Right kidney (tissue), 1 donor: ENCODE measurements around the gene IFI35.
"Not testable (repeated sequence)": the region's sequence is repeated elsewhere in the genome, so short reads cannot be mapped to it uniquely, and the experiment has no call there.

ENCODE experiments used
- DNase-seq: peaks from one replicate; pipeline ENCODE4 v3.0.0-alpha.2; 2016

Gene IFI35

DNA sequence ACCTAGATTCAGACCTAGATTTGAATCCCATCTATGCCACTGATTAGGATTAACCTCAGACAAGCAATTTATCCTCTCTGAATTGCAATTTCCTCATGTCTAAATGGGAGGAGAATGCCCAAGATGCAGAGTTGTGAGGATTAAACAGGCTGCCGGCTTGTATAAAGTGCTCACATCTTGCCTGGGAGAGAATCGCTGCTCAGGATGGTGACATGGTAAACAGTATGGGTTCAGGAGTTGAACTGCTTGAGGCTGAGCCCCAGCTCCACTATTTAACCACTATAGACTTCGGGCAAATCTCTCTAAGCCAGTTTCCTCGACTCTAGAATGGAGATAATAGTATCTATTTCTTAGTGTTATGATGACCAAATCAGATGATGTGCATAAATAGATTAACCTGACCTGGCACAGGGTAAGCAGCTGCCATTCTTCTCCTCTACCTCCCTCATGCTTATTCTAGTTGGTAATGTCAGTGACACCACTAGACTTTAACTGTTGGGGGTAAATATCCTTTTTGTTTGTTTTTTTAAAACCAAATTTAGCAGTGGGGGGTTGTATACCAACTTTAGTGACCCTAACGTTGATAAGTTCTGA lies 9.1 kb upstream of the IFI35 start:
- DNase-seq, result no peak

DNA sequence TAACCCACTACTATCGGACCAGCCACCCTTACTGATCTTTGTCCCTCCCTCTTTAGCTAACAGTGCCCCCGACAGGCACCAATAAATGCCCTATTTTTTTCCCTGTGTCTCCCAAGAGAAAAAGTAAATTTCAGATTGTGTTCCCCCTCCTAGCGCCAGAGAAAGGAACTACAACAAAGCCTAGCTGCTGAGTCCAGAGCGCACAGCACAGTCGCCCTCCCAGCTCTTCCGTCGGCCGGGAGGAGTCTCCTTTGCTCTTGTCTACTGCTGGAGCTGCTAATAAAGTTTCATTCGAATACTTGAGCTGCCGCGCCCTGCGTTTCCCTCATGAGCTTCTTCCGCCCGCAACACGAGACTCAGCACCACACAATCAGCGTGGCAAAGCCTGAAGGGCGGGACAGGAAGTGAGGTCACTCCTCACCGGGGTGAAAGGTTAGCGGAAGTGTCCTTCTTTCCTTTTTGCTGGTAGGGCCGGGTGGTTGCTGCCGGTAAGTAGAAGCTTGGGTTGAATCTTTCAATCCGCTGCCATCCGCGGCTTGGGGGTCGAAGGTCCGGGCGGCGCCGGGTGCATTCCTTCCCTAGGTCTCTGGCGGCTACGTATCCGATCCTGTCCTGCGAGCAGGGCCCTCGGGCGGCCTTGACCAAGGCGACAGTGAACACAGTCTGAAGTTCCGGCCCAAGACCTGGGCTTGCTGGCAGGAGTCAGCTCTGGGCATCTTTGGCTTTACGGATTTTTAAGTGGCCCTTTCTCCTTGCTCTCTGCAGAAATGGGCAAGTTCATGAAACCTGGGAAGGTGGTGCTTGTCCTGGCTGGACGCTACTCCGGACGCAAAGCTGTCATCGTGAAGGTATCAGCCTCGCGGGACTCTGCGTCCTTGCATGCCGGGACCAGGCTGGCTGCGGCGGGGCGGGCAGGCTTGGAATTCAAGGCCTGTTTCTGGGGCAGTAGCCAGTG lies 8.3 kb upstream of the IFI35 start, which contains the start of gene RPL27:
Gene RPL27 (plus strand): TSS at position 436 of the 955 bp plus-strand sequence. CDS start 332 bp downstream, at position 768.
- peak; percentile 96 for DNase-seq

DNA sequence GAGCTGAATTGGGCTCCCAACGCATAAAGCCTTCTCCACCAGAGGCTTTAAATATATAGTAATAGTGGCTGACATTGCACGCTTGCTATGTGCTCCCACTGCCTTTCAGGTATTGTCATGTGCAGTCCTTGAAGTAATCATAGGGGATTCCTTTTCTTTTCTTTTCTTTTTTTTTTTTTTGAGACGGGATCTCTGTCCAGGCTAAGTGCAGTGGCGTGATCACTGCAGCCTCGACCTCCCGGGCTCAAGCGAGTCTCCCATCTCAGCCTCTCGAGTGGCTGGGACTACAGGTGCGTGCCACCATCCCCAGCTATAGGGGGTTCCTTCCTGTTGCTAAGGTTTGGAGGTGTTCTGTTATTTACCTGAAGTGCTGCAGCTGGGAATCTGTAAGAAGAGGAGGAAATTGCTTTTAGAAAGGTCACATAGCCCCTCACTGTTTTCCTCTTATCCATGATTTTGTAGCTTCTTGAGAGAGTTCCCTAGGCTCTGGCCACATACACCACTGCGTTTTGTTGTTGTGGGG lies 7.5 kb upstream of the IFI35 start:
- no peak for DNase-seq

DNA sequence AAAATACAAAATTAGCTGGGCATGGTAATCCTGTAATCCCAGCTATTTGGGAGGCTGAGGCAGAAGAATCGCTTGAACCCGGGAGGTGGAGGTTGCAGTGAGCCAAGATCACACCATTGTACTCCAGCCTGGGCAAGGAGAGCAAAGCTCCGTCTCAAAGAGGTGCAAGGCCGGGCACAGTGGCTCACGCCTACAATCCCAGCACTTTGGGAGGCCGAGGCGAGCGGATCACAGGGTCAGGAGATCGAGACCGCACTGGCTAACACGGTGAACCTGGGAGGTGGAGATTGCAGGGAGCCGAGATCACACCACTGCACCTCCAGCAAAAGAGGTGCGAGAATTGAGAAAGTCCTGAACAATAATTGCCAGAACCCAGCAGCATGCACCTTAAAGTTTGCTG lies 5.7 kb upstream of the IFI35 start:
- DNase-seq, result not testable (repeated sequence)

DNA sequence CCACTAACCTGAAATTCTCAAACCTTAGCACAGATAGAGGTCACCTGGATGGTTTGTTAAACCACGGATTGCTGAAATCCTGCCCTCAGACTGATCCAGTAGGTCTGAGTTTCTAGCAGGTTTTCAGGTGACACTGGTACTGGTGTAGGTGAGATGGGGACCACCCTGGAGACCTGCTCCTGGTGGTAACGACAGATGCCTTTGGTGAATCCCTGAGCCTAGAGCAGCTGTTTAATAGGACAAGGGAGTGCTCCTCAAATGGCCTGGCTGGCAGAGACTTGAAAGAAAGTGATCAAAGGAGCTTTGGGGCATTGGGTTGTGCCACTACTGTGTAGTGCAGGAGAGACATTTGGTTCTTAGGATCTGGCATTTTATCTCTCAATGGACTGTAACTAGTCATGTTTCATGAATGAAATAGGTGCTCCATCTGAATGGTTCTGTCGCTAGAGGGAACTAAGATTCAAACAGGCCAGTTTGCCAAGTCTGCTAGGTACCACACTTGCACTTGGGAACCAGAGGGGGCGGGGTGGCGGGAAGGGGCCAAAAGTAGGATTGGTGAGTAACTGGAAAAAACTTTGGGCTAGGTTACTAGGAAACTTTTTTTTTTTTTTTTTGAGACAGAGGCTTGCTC lies 2.9 kb upstream of the IFI35 start:
- no peak for DNase-seq

DNA sequence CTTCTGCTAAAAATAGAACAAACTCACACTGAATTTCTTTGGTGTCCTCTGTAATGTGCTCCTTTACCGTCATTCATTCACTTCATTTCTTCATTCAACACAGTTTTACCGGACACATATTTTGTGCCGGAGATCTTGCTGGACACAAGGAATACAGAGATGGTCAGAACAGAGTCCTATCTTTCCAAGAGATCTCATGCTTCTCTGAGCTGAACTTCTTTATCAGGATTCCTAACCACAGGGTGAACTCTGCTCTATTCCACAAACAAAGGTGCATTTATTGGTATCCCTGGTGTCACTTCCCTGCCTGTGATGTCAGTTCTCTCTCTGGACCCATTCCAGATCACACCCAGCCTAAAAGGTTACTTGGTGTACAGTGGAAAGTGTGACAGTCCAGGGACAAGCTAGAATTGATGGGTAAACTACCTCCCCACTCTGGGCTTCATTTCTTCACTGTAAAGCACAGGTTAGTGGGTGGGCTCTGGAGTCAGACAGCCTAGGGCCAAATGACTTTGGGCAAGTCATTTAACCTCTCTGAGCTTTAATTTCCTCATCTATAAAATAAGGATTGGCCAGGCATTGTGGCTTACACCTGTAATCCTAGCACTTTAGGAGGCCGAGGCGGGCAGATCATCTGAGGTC lies 4.2 kb downstream of the IFI35 start:
- no peak for DNase-seq

DNA sequence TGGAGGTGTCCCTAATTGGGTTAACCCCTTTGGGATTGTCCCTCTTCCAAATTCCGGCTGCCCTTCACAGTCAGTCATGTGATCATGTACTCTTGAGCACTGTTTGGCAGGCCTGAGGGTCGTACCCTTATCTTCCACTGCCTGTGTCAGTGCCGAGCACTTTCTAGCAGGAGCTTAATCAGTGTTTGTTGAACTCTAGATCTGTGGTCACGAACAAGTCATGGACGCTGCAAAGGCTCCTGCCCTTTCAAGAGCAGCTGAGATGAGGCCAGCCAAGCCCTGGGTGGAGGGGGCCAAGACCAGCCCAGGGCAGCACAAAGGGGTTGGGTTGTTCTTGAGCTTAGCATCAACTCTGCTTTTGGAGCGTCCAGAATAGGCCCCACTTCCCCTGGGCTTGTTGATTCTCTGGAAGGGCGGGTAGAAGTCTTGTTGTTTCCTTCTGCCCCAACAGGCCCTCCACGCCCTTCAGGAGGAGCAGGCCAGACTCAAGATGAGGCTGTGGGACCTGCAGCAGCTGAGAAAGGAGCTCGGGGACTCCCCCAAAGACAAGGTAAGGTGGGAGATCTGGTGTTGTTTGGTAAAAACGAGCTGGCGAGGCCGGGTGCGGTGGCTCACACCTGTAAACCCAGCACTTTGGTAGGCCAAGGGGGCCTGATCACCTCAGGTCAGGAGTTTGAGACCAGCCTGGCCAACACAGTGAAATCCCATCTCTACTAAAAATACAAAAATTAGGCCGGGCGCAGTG lies 5.3 kb downstream of the IFI35 start:
- no peak for DNase-seq

DNA sequence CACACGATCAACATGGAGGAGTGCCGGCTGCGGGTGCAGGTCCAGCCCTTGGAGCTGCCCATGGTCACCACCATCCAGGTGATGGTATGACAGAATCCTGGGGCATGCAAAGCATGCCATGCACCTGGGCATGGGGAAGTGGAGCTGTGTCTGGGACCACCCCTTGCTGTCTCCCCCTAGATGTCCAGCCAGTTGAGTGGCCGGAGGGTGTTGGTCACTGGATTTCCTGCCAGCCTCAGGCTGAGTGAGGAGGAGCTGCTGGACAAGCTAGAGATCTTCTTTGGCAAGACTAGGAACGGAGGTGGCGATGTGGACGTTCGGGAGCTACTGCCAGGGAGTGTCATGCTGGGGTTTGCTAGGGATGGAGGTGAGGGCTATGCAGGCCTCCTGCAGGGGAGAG lies 6.7 kb downstream of the IFI35 start:
- DNase-seq, result no peak

DNA sequence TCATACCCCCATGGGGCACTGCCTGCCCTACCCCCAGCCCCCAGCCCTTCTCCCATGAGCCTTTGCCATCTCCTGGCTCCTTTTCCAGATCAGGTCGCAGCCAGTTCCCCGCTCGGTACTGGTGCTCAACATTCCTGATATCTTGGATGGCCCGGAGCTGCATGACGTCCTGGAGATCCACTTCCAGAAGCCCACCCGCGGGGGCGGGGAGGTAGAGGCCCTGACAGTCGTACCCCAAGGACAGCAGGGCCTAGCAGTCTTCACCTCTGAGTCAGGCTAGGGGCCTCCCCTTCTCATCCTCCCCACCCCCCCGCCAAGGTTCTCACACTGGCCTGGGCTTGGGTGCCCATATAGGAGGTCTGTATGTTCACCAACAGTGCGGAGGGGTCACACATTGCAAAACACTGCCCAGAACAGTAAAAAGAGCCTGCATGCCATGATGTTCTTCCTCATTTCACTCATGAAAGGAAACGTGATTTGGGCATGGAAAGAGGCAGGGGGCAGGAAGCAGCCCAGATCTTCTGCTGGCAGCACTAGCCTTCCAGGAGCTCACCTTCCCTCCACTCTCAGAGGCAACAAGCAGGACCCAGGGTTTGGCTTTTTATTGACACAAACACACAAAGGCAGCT lies 7.5 kb downstream of the IFI35 start:
- DNase-seq, result no peak

DNA sequence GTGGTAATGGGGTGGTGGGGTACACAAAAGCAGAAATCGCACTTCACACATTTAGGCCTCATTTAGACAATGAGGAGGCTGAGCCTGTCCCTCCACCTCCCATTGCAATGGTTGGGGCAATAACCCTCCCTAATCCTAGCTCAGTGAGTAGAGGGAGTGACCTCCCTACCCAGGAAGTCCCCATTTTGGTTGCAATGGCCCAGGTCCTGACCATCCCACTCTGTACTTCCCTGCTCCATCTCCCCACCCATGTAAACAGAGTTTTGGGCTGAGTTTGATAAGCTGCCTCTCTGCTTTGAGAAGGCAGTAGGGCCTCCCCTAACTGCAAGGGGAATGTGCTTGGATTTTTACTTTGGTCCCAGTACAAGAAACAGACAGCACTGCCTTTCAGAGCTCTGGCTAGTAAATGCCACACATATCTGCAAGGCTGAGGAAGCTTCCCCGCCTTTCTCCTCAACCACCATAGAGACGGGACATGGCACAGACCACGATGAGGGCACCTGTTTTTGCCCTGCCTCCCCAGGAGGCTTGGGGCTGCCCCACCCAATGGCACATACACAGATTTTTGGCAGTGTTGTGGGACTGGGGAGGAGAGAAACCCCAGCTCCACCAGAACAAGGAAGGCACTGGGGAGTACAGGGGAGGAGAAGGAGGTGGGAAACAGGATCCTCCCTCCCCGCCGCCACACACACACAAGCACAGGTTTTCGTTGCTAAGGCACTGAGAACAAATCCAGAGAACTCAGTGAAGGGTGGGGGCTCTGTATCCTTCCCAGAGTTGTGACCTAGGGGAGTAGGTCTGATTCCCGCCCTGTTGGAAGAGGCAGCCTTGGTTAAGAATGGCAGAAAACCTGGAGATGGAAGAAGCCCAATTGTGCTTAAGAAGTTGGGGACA lies 8.3 kb downstream of the IFI35 start:
- DNase-seq, result no peak

DNA sequence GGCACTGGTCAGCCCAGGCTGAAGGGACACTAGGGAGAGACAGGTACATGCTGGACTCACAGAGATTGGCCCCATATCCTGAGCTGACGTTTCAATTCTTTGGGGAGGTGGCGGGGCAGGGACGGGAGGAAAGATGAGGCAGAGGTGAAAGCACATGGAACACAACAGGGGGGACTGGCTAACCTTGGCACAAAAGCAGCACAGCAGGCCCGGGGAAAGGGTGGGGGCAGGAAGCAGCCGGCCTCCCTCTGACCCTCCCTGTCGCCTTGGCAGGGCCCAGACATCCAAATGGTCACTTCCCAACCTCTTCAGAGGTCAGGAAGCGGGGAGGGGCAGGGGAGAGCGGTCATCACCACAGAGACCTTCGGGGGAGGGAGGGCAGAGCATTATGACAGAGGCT lies 9.0 kb downstream of the IFI35 start:
- no peak for DNase-seq

DNA sequence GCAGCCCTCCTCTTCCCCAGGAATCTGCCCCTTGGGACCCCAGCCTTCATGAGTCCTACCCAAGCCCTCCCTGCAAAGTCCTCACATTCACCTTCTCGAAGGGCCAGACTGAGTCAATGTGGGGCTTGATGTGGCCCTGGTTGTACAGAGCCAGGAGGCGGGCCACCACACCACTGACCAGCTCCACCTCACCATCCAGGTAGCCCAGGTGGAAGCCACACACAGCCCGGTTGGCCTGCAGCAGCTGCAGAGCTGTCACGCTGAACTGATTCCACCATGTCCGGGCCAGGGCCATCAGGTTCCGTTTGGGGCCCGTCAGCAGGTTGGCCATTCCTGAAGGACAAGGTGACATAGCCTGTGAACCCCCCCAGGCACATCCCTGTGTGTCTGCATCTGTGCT lies 9.6 kb downstream of the IFI35 start:
- no peak for DNase-seq

DNA sequence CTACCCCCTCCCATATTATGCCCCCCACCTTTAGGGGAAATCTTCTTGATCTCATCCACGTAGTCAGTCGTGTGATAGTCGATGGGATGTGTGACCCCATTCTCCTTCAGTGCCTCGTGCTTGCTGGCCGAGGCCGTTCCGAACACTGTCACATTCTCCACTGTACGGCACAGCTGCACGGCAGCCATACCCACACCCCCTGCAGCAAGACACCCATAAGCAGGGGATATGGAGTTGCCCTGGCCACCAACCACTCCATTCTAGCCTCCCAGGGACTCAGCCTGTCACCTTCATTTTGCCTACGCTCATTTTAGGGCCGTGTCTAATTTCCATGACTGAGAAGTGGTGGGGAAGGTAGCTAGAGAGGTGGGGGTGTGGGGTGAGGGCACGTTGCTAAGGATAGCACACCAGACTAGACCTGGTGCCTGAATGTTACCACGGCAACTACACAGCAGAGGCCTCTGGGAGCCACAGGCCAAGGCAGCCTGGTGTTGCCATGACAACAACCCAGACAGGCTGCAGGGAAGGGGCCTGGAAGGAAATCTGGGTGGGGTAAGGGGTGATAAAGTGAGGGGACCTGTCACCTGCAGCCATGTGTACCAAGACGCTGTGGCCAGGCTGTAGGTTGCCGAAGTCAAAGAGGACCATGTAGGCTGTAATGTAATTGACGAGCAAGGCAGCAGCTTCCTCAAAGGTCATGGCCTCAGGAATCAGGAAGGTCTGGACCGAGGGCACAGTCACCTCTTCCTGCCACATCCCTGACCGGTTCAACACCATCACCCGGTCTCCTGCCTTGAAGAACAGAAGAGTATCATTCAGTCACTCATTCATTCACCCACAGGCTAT lies 11.6 kb downstream of the IFI35 start:
- DNase-seq, result no peak

DNA sequence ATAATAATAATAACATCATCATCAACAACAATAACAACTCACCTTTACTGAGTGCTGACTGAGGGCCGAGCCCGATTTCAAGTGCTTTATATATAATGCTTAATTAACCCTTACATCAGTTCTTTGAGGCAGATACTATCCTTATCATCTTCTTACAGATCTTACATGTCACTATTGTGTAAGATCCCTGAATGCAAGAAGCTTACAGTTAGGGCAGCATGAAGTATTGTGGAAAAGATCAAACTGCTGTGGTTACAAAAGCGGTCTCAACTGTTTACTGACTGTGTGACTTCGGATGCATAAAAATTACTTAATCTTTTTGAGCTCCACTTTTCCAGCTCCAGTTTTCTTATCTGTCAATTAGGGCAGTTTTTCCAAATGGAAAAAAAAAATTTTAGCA lies 12.3 kb downstream of the IFI35 start:
- no peak for DNase-seq

DNA sequence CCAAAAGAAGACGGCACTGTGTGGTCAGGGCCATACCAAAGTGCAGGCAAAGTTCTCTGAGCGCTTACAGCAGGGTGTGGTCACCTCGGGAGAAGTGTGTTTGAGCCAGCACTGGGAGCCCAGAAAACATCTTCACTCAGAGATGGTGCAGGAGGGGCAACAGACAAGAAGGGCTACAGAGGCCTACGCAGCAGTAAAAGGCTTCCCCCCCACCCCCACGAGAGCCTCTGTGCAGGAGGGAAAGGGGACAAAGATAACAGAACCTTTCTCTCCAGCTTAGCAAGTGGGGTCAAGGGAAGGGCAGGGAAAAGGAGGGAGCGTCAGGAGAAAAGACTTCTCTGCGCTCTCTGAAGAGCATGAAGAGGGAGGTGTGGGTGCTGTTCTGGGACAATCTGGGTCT lies 12.8 kb downstream of the IFI35 start:
- no peak for DNase-seq

DNA sequence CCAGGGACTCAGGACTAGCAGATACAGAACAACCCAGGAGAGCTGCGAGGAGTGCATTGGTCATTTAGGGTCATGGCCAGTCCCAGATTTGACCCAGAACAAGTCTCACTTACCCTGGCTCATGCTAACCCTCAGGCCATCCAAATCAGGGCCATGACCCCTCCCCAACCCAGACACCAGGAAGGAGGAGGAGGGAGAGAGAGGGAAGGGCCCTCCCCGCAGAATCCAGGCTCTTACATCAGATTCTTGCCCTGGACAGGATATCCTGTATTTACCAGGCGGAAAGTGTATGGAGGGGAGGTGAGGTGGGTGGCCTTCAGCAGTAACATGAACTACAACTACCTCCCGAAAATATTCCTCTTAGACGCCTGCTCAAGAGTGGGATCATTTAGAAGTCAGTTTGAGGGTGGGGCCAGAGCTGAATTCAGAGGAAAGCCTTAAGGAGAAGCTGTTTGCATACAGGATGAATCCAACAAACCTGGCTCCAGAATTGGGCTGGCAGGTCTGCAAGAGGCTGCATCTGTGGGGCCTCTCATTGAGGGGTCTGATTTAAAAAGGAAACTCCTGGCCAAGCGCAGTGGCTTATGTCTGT lies 13.5 kb downstream of the IFI35 start:
- no peak for DNase-seq

DNA sequence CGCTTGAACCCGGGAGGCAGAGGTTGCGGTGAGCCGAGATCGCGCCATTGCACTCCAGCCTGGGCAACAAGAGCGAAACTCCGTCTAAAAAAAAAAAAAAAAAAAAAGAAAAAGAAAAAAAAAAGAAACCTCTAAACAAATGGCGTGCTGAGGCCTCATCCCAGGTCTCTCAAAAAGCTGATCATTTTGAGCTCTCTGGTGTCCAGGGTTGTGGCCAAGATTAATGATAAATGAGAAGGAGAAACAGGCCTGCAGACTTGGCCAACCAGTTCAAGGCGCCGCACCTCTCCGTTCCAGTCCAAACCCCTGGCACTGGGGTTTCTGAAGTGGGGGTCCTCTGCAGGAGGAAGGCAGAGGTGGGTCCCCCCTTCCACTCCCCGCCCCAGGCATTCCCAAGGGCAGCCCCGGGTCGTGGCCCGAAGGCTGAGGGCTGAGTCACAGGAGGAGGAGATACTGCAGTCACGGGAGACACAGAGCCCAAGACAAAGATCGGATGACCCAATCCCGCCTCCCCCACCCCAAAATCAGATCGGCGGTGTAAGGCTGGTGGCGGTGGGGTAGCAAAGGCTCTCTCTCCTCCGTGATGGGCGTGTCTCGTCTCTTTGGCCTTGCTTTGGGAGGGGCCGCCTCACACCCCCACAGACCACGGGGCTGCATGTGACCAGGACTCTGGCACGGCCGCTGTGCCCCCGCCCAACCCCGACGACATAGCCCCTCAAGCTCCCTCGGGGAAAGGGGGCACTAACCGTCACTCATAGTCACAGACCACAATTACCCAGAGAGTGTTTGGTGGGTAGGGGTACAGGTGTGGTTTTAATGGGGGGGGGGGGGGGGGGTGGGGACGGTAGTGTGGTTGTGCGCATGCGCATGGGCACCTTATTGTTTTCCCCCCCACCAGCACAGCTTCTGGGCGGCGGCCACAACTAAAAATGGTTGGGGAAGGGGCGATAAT lies 14.5 kb downstream of the IFI35 start:
- DNase-seq, result peak; percentile 67
